Measurements from ENCODE around the gene ROR2.

The ROR2 gene

DNA sequence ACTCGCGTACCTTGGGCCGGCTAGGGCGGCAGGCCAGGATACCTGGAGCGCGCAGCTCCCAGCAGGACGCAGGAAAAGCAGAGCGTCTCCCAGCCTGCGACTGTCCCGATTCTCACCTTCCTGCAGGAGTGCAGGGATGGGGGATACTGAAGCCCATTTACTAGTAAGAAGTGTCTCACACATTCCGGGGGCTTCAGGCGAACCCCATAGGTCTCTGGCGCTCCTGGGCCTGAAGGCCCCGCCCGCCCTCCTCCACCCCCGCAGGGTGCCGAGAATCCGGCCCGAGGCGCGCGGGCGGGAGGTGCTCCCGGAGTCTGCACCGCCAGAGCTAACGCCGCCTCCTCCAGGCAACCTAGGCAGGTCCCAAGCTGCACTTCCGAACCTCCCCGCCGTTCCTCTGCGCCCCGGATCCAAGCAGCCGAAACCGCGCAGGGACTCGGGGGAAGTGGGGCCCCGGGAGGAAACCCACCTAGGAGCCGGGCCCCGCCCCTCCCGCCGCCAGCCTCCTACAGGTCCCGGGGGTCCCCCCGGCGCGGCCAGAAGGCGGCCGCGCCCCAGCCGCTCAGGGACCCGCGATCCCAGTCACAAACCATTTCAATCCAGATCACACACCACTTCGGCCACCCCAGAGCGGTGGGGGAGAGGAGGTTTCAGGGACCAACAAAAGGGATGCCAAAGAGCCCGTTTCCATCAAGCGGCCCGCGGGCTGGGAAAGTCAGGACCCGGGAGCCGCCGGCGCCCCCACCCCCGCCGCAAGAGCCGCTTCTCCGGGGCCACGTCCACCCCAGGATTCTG is 1.2 kb downstream of the ROR2 start:
- DNase-seq = peak; percentile 49

DNA sequence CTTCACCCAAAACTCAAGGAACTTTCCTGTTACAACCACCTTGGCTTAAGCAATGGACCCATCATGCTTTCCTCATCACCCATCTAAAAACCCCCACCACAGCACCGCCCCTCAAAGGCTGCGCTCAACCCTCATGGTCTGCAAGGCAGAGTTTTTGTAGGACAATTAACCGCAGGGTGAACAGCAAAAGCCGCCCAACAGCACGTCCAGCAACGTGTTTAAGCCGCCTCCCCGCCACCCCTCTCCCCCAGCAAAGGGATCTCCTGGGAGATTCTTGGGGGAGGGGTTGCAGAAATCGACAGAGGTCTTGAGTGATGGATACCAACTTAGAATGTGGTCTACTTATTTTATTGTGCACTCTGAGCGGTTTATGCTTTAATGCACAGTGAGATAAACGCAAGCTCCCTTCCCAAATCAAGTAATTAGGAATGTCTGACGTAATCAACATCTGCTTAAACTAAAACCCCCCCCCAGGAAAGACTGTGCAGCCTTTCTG is 1.9 kb downstream of the ROR2 start:
- DNase-seq = no peak

DNA sequence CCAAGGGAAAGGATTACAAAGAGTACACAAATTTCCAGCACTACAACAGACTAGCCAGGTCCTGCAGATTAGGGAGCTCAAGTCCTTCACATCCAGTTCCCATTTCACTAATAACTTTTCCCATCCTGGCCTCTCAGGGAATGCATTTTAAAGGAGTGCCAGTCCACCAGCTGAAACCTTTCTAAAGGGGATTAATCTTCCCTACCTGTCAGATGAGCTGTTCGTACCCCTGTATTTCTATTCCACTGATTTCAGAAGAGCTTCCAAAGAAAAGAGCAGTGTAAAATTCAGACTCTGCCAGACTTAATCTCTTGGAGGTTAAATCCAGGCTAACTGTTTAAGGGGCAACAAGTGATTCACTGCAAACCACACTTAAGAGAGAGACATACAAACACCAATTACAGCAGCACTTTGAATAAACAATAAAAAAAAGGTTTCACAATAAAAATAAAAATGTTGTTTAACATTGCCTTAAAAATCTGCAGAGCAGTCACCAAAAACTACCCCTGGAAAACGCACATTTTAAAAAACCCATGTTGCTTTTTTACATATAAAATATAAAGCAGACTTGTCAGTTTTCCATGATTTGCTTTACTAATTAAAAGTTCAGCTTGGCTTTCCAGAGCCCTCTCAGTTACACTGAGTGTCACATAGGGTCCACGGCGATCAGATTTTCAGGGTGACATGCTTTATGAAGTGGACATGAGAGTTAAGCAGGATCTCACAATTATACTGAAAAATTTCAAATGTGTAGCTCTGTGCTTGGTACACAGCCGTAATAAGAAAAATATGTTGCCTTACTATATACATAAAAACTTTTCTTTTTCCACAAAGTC is 3.2 kb downstream of the ROR2 start:
- DNase-seq = no peak

DNA sequence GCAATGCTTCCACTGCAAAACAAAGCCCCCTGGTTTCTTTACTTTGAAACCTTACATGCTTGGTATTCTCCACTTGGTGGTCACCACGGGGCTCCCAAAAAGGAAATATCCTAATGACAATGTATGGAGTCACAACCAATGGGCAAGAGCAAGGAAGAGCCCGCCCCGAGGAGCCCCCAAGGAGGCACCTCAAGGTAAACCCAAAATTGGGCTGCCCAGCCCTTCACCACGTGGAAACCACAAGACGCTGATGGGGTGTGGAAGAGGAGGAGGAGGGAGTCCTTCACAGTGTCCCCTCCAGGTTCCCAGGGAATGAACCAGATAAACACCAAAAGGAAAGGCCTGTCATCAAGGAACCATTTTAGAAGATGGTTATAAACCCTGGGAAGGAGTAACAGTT is 3.8 kb downstream of the ROR2 start:
- no peak for DNase-seq

DNA sequence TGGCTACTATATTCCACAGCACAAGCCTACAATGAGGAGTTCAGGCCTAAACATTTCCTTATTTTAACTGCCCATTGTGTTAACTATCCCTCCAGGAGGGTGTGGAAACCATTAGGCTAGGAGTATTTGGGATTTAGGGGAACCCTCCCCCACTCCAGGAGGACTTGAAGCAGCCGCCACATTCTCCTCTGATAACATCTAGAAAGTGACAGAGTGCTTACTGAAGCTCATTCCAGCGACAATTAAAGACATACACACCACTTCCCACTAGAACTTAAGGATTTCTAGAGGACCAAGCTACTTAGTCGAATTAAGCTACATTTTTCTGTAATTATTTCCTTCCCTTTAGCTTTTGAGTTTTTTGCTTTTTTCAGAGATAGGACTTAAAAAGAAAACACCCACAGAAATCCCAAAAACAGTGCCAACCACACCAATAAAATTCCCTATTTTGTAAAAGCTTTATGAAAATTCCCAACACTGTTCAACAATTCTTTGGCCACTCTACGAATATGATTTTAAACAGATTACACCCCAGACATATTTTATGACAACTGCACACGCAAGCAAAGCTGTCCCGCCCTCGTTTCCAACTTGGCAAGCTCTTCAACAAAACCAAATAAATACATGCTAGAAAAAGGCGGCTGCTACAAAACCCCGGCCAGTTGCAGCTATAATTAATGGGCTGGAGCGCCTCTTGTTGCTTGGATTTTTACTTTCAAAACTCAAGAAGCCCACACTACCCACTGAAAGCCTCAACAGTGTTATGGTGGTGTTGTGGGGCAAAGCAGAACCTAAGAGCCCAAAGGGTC is 4.5 kb downstream of the ROR2 start:
- DNase-seq = peak; percentile 46

DNA sequence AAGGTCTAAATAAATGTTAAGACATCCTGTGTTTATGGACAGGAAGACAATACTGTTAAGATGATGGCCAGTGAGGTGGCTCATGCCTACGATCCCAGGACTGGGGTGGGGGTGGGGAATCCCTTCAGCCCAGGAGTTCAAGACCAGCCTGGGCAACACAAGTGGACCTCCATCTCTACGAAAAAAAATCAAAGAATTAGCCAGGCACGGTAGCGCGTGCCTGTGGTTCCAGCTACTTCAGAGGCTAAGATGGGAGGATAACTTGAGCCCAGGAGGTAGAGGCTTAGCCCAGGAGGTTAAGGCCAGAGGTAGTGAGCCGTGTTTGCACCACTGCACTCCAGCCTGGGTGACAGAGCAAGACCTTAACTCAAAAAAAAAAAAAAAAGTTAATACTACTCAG is 5.3 kb downstream of the ROR2 start:
- no peak for DNase-seq

DNA sequence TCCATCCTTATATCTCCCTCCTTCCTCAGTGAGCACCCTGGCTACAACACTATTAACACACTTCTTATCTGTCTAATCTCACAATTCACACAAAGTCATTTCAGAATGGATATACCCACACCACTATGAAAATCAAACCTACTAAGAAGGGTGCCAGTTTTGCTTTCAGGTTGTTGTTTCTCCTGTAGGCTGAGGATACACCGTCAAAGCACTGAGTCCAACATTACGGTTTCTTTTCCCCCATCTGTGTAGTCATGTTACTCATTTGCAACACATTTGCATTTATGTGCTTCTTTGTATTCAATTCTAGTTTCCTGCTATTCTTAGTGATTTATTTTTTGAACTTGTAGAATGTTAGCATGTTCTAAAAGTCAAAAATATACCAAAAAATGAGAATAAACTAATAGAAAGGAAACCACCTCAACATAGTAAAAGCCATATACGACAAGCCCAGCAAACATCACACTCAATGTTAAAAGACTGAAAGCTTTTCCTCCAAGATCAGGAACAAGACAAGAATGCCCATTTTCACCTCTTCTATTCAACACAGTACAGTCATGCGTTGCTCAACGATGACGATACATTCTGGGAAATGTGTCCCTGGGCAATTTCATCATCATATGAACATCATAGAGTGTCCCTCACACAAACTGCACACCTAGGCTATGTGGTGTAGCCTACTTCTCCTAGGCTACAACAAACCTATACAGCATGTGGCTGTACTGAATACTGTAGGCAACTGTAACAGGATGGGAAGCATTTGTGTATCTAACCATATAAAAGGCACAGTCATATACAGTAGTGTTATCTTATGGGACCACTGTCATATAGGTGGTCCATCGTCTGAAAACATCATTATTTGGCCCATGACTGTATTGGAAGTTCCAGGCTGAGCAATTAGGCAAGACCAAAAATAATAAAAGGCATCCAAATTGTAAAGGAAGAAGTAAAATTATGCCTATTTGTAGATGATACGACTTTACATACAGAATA is 6.3 kb downstream of the ROR2 start:
- DNase-seq = no peak

DNA sequence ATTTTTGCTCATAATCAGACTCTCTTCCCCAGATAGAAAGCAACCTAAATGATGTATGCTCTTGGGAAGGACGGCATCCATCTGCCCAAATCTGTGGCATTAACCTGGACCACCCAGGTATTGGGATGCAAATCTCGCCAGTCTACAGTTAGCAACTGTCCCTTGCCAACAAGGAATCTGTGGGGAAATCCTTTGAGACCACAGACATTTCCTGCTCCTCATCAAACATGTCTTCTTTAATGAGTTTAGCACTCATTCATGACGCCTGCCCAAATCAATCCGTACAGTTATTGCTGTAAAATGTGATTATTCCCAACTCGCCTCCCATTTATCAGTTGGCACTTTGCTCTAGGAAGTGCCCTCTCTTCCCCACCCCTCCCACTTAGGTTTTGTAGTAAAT is 7.8 kb downstream of the ROR2 start:
- no peak for DNase-seq

DNA sequence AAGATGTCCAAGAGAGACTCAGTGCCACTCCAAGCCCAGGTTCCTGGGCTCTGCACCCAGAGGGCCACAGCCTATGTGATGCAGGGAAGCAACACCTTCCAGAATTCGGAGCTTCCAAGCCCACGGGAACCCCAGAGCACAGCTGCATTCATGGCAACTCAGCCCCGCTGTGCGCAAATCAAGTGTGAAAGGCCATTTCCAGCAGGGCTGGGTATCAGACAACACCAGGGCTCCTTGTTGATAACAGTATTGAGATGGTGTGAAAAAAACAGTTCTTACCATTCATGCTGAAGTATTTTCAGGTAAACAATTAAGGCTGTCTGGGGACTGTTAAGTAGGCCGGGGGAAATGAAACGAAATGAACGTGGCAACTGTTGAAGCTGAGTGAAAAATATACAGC is 10.1 kb downstream of the ROR2 start:
- no peak for DNase-seq

DNA sequence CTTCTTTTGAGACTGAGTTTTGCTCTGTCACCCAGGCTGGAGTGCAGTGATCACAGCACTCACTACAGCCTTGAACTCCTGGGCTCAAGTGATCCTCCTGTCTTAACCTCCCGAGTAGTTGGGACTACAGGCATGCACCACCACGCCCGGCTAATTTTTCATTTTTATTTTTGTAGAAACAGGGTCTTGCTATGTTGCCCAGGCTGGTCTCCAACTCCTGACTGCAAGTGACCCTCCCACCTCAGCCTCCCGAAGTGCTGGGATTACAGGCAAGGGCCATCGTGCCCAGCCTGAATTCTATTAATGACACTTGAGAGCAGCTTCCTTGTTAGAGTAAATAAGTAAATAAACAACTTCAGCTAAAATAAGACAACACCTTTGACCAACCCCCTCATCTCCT is 12.3 kb downstream of the ROR2 start:
- DNase-seq = no peak

DNA sequence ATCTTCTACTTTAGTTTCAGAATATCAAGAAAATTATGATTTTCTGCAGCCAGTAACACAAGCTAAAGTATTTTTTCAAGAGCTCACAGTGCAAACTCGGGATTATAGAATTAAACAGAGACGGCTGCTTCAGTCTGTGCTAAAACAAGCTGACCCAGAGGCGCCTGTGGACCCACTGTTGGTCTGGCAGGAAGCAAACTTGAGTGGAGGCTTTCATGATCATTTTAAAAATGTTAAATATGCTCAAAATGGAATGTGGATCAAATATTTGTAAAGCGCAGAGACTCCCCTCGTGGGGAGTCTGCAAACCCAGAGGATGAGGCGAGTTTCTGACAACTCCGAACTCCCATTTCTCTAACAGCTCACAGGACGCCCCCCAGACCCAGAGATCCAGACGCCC is 13.0 kb downstream of the ROR2 start:
- DNase-seq = peak; percentile 39

DNA sequence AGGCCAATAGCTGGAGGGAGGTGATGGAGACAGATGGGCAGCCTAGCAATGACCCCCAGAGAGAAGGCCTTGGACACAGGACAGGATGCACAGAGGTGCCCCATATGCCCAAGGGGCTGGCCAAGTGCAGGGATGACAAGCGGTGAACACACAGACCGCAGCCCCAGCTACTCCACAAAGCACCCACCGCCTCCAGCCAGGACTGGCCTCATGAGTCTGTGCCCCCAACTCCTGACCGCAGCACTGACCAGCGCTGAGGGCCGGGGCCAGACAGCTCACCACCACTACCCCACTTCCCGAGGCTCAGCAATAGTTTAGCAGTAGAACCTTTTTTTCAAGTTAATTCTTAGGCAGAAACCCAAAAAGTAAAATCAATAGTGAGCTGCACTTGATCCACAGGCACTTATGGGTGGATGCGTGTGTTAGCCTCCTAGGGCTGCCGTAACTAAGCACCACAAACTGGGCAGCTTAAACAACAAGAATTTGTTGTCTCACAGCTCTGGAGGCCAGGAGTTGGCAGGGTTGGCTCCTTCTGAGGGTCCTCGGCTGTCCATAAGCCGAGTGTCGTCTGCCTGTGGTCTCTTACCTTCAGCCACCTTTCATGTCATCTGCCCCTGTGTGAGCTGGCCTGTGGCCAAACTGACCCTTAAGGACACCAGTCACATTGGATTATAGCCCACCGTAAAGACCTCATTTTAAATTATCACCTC is 14.1 kb downstream of the ROR2 start:
- no peak for DNase-seq

DNA sequence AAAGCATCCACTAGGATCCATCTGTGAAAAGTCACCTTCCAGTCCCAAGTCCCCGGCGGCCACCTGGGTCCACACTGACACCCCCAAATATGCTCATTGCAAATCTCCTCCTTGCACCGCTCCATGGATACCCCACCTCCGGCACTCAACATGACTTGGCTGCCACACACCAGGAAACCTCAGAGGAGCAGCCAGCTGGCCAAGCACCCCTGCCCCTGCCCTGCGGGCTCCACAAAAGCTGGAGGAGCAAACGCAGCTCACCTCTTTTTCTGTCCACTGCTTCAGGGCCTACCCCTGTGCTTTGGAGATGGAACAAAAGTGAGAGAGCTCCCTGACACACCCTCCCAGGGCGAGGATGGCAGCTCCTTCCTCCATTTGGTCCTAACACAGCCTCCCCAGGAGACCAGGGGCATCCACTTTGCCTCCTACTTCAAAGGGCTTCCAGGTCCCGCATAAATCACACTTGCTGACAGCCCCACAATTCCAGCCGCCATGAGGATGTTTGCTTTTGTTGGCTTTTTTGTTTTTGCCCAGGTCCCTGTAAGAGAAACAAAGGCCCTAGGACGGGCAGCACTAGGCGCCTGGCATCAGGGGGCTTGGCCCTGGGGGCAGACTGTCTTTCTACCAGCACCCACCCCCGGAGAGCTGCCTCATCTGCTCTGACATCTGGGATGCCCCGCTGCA is 14.8 kb downstream of the ROR2 start:
- DNase-seq = no peak

DNA sequence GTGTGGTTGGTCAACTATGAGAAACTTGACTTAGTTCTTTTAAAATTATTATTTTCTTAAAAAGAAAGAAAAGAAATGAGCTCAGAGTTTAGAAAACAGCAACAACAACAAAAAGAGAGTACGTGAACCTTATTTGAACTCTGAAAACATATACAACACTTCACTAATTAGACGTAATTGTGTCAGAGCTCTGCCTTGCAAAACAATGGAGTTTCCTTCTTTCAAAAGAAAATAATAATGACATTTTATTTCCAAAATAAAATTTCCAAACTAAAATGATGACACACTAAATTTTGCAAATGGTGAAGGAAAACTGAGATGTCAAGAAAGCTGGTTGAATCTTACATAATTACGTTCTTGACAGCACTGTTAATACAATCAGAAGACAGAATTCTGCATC is 15.4 kb downstream of the ROR2 start:
- DNase-seq = no peak

DNA sequence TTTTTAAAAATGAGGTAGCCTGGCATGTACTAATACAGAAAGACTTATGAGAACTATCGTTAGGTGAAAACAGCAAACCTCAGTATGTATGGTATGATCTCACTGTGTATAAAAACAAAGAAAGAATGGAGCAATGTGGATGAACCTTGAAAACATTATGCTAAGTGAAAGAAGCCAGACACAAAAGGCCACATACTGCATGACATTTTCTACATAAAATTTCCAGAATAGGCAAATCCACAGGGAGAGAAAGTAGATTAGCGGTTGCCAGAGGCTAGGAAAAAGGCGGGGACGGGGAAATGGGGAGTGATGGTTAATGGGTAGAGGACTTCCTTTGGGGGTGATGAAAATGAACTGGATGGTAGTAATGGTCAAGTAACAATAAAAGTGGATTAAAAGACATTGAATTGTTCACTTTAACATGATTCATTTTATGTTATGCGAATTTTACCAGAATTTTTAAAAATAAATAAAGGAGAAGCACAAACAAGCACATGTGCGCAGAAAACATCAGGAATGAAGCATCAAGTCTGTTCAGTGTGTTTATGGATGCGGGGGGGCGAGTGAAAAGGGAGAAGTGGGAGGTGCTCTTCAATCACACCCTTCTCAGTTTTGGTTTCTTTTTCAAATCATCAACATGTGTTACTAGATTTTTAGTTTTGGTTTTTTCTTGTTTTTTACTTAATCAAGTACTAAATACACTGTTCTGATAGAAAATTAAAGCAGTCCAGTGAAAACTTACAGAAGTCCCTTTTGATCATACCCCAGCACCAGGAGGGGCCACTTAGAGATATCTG is 16.3 kb downstream of the ROR2 start:
- DNase-seq = peak; percentile 25

DNA sequence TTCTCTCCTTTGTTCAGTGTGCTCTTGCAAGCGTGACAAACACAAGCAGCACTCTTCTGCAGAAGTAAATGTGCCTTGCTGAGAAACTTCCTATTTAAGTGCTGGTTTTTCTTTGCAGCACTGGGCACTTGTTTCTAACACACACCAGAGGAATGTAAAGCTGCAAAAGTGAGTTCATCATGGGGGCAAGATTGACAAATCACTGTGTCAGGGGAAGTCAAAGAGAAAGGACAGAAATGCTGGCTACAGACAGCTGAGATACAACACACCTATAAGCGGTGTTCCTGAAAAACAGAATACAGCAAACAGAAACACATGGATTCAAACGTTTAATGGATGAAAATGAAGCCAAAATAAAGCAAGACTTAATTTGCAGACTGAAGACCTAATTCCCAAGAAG is 19.6 kb downstream of the ROR2 start:
- DNase-seq = no peak

DNA sequence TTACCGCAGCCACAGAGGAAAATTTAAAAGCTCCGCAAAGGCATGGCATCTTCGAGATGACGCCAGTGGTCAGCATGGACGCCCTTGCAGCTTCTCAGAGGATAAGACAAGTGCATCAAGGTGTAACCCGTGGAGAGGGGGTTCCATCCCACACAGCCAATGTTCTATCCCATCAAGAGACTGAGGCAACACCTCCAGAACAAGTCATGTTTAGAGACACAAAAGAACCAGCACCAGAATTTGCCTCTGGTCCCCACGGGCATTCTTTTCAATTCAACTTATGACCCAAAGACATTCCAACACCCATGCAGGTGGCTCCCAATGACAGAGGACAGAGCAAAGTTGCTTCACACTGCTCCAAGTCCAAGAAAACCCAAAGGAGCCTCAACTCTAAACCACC is 20.7 kb downstream of the ROR2 start:
- no peak for DNase-seq

DNA sequence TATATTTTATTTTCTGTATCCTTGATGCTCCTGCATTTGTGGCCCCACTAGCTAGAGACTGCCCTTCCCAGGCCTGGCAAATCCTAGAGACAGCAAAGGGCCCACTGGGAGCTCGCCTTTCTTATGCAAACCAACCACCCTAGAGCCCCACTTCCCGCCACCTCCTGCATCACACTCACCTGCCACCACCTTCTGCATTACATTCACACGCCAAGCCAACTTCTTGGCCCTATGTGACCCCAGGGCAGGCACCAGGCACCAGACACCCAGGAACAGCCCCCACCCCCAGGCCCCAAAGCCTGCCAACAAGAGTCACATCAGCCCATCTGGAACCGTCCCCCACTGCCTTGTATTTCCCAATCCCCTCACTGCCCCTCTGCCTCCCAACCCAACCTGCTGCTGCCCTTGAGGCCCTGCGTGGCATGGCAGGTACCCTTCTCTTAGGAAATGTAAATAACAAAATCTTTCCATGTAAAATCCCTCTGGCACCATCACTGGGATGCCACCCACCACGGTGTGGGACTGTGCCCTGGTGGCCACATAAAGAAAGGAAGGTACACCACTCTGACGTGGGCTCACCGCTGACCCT is 22.0 kb downstream of the ROR2 start:
- no peak for DNase-seq

DNA sequence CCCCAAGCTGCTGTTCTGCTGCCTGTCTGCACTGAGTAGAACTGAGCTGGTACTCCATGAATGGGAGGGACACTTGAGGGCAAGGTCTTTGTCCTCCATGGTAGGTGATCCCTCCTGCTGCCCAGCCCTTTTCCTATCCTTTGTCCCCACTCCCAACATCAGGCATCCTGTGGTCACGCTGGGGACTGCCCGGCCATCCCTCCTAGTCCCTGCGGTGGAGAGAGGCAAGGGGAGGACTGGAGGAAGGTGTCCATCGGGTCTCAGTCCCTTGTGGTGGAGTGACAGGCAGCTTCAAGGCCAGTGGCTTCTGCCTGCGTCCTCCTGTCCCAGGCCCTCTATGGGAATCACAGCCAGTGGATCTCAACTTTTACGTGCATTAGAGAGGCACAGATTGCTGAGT is 25.9 kb downstream of the ROR2 start:
- DNase-seq = no peak
